ENCODE results near the gene PRKCE. TPM values are rescaled to one million over a fixed set of nuclear protein-coding genes. Genes with fewer than 3 reads are reported as not detected.
A peak's percentile ranks its signal among the peaks of the same experiment; 100 is the strongest.

PRKCE gene
- polyA plus RNA-seq, 1 experiment = 16.7 TPM

GRCh38 chr2:45864121-45864520 lies 212.6 kb downstream of the PRKCE start:
- no peaks in the 10 kb centered on the region for H3K27me3 ChIP-seq (ENCODE audit: control insufficient read depth, insufficient read depth, low read length)
- no peaks in the 10 kb centered on the region for H3K9me3 ChIP-seq (ENCODE audit: control insufficient read depth, insufficient read depth, low read length)
- no peak overlapping the region for H3K4me3 ChIP-seq (ENCODE audit: low read depth, low read length)
- CTCF ChIA-PET = no interaction called here
- no peak overlapping the region for H3K27ac ChIP-seq (ENCODE audit: low read depth, low read length)
- DNase-seq (ENCODE audit: low read depth, low spot score) = no peak
- POLR2A ChIA-PET = no interaction called here
- no peak for TF ChIP-seq CTCF (IDR thresholded peaks at IDR 0.05; ENCODE audit: low read depth, low read length)

GRCh38 chr2:45867349-45867748 lies 215.9 kb downstream of the PRKCE start:
- no peak overlapping the region for H3K4me3 ChIP-seq (ENCODE audit: low read depth, low read length)
- no peak for DNase-seq (ENCODE audit: low read depth, low spot score)
- ChIA-PET POLR2A (interaction anchor here (0.6 kb wide), 1 partner anchor 99 kb away, joined by 4 read pairs; no protein-coding TSS in a partner anchor), CTCF (interaction anchor here (0.6 kb wide), 2 partner anchors 215 to 223 kb away, joined by 3 to 7 read pairs; no protein-coding TSS in a partner anchor)
- TF ChIP-seq CTCF (IDR thresholded peaks at IDR 0.05; ENCODE audit: low read depth, low read length) = no peak
- H3K9me3 ChIP-seq (ENCODE audit: control insufficient read depth, insufficient read depth, low read length) = no peaks in the 10 kb centered on the region
- H3K27me3 ChIP-seq (ENCODE audit: control insufficient read depth, insufficient read depth, low read length) = no peaks in the 10 kb centered on the region
- H3K27ac ChIP-seq (ENCODE audit: low read depth, low read length) = no peak overlapping the region

GRCh38 chr2:45867800-45868199 lies 216.3 kb downstream of the PRKCE start:
- no peak for DNase-seq (ENCODE audit: low read depth, low spot score)
- Histone ChIP-seq H3K9me3 (ENCODE audit: control insufficient read depth, insufficient read depth, low read length) (no peaks in the 10 kb centered on the region), H3K27ac (ENCODE audit: low read depth, low read length) (no peak overlapping the region), H3K4me3 (ENCODE audit: low read depth, low read length) (no peak overlapping the region), H3K27me3 (ENCODE audit: control insufficient read depth, insufficient read depth, low read length) (no peaks in the 10 kb centered on the region)
- no peak for TF ChIP-seq CTCF (IDR thresholded peaks at IDR 0.05; ENCODE audit: low read depth, low read length)
- CTCF ChIA-PET = interaction anchor here (0.6 to 0.7 kb wide), 3 partner anchors 9 to 224 kb away, joined by 3 to 7 read pairs (median 3); no protein-coding TSS in a partner anchor
- POLR2A ChIA-PET = interaction anchor here (0.6 kb wide), 1 partner anchor 100 kb away, joined by 4 read pairs; no protein-coding TSS in a partner anchor

DNA sequence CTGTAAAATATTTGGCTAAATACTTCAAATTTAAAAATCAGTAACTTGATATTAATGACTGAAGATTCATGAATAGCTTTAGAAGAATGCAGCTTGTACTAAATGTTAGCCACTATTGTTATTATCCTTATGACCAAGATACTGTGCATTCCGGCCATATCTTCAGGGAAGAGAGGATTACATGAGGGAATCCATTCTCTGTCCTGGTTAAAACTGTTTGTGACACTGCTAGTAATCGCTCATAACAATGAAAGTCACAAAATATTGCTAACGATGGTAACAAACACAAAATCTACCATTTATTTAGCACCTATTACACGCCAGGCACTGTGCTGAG lies 217.7 kb downstream of the PRKCE start:
- DNase-seq (ENCODE audit: low read depth, low spot score) = peak; percentile 26
- H3K9me3 ChIP-seq (ENCODE audit: control insufficient read depth, insufficient read depth, low read length) = no peaks in the 10 kb centered on the region
- no peaks in the 10 kb centered on the region for H3K27me3 ChIP-seq (ENCODE audit: control insufficient read depth, insufficient read depth, low read length)
- no peak for TF ChIP-seq CTCF (IDR thresholded peaks at IDR 0.05; ENCODE audit: low read depth, low read length)
- H3K4me3 ChIP-seq (ENCODE audit: low read depth, low read length) = no peak overlapping the region
- CTCF ChIA-PET = interaction anchor here (1.4 kb wide), 1 partner anchor 225 kb away, joined by 3 read pairs; no protein-coding TSS in a partner anchor
- POLR2A ChIA-PET = interaction anchor here (0.6 to 0.7 kb wide), 4 partner anchors 44 to 110 kb away, joined by 3 to 7 read pairs (median 5); no protein-coding TSS in a partner anchor
- H3K27ac ChIP-seq (ENCODE audit: low read depth, low read length) = peak overlapping the region; percentile 33

GRCh38 chr2:45871025-45871424 lies 219.6 kb downstream of the PRKCE start:
- POLR2A ChIA-PET = no interaction called here
- CTCF ChIA-PET = no interaction called here
- DNase-seq (ENCODE audit: low read depth, low spot score) = no peak
- no peak overlapping the region for H3K27ac ChIP-seq (ENCODE audit: low read depth, low read length)
- H3K4me3 ChIP-seq (ENCODE audit: low read depth, low read length) = no peak overlapping the region
- no peaks in the 10 kb centered on the region for H3K9me3 ChIP-seq (ENCODE audit: control insufficient read depth, insufficient read depth, low read length)
- no peak for TF ChIP-seq CTCF (IDR thresholded peaks at IDR 0.05; ENCODE audit: low read depth, low read length)
- H3K27me3 ChIP-seq (ENCODE audit: control insufficient read depth, insufficient read depth, low read length) = no peaks in the 10 kb centered on the region
